Neural cell (in vitro differentiated cells): ENCODE data around the gene E4F1.

ENCODE experiments used
- CTCF ChIP-seq: fragments of 450-650 bp; IDR thresholded peaks from 2 replicates; pipeline ENCODE4 v1.5.1; 2014; ENCODE audit warnings: antibody characterized with exemption, mild to moderate bottlenecking, moderate library complexity; ENCODE audit not compliant: poor library complexity, severe bottlenecking
- EP300 ChIP-seq: fragments of 450-650 bp; conservative IDR thresholded peaks from 2 replicates; pipeline ENCODE4 v1.6.1; 2014; ENCODE audit warnings: antibody characterized with exemption, mild to moderate bottlenecking, moderate library complexity; ENCODE audit not compliant: poor library complexity, severe bottlenecking
- EZH2 ChIP-seq: fragments of 200-600, 300-800 bp; shearing (Covaris generic), sonication (generic); IDR thresholded peaks from 2 replicates; pipeline ENCODE4 v1.6.1; 2014; ENCODE audit warnings: antibody characterized with exemption, low read length, borderline replicate concordance, mild to moderate bottlenecking; ENCODE audit not compliant: insufficient read depth, poor library complexity, severe bottlenecking
- MXI1 ChIP-seq: fragments of 450-650 bp; conservative IDR thresholded peaks from 2 replicates; pipeline ENCODE4 v1.6.1; 2014; ENCODE audit warnings: antibody characterized with exemption, mild to moderate bottlenecking; ENCODE audit not compliant: poor library complexity, severe bottlenecking
- POLR2AphosphoS5 ChIP-seq: IDR thresholded peaks from 2 replicates; pipeline ENCODE4 v1.6.1; 2012
- RAD21 ChIP-seq: fragments of 450-650 bp; conservative IDR thresholded peaks from 2 replicates; pipeline ENCODE4 v1.6.1; 2014; ENCODE audit warnings: antibody characterized with exemption, mild to moderate bottlenecking, moderate library complexity
- TAF1 ChIP-seq: IDR thresholded peaks from 2 replicates; pipeline ENCODE4 v1.6.1; 2012; ENCODE audit warnings: low read depth
- TF ChIP-seq, protein P1 (sequence below): IDR thresholded peaks from 2 replicates; pipeline ENCODE4 v1.6.1; 2012; ENCODE audit warnings: borderline replicate concordance

DNA sequence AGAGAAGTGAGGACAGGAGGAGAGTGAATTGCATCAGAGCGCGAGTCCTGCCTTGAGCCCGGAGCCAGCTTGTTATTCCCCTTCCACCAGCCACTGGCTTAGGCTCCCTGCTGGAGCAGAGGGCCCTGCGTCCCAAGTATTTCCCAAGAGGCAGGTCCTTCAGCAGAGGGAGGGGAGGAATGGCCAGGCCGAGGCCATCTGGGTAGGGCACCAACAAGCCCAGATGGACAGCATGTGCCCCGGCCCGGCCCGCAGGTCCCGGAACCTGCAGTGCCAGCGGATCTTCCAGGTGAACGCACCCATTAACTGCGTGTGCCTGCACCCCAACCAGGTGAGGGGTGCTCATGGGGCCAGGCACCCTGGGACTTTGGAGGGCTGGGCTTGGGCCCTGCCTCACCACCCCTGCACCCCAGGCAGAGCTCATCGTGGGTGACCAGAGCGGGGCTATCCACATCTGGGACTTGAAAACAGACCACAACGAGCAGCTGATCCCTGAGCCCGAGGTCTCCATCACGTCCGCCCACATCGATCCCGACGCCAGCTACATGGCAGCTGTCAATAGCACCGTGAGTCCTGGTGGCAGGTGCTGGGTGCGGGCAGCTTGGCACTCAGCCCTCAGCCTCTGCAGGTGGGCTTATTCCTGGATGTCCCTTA, 16.5 kb upstream of the E4F1 start:
- no peak for TF ChIP-seq EP300
- TF ChIP-seq EZH2: no peak
- TF ChIP-seq CTCF: no peak
- no peak for TF ChIP-seq RAD21
- TF ChIP-seq, protein P1, sequence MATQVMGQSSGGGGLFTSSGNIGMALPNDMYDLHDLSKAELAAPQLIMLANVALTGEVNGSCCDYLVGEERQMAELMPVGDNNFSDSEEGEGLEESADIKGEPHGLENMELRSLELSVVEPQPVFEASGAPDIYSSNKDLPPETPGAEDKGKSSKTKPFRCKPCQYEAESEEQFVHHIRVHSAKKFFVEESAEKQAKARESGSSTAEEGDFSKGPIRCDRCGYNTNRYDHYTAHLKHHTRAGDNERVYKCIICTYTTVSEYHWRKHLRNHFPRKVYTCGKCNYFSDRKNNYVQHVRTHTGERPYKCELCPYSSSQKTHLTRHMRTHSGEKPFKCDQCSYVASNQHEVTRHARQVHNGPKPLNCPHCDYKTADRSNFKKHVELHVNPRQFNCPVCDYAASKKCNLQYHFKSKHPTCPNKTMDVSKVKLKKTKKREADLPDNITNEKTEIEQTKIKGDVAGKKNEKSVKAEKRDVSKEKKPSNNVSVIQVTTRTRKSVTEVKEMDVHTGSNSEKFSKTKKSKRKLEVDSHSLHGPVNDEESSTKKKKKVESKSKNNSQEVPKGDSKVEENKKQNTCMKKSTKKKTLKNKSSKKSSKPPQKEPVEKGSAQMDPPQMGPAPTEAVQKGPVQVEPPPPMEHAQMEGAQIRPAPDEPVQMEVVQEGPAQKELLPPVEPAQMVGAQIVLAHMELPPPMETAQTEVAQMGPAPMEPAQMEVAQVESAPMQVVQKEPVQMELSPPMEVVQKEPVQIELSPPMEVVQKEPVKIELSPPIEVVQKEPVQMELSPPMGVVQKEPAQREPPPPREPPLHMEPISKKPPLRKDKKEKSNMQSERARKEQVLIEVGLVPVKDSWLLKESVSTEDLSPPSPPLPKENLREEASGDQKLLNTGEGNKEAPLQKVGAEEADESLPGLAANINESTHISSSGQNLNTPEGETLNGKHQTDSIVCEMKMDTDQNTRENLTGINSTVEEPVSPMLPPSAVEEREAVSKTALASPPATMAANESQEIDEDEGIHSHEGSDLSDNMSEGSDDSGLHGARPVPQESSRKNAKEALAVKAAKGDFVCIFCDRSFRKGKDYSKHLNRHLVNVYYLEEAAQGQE: no peak
- no peak for TF ChIP-seq POLR2AphosphoS5
- no peak for TF ChIP-seq MXI1
- TF ChIP-seq TAF1: no peak
